Ovary (tissue), 3 donors: ENCODE measurements around the gene AMZ2.
"Not testable (repeated sequence)": the region's sequence is repeated elsewhere in the genome, so short reads cannot be mapped to it uniquely, and the experiment has no call there.

ENCODE experiments used
- EP300 ChIP-seq: sonication (generic); formaldehyde crosslinking; IDR thresholded peaks from one replicate; pipeline ENCODE4 v1.6.1; 2017; ENCODE audit warnings: antibody characterized with exemption
- POLR2A ChIP-seq: fragments of 450-650 bp; IDR thresholded peaks from one replicate; pipeline ENCODE4 v1.6.1; 2017; ENCODE audit warnings: antibody characterized with exemption, mild to moderate bottlenecking, moderate library complexity
- TF ChIP-seq, protein P1 (sequence below), 3 donors: fragments of 450-650 bp in 2 of 3; fragments of 200-600 bp in 1 of 3; IDR thresholded peaks; one replicate each; pipeline versions ENCODE4 v1.5.1 to v1.8.0; 2016 to 2022; ENCODE audit warnings: antibody characterized with exemption in 3 of 3, mild to moderate bottlenecking in 1 of 3
- donor health status: DM: no; HTN: no; CAD: no.

DNA sequence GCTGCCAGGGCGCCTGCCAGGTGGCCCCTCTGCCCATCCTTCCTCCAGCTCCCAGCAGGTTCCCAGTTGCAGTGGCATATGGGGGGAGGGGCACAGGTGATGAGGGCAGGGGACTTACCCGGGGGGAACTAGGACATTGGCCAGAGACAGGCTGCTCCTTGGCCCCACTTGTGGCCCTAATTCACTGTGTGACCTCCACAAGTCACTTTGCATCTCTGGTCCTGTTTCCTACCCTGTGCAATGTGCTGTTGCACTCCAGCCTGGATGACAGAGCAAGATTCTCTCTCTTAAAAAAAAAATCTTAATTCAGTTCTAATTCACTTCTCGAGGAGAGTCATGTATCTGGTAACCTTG is 46.4 kb upstream of the AMZ2 start:
- TF ChIP-seq, protein P1, sequence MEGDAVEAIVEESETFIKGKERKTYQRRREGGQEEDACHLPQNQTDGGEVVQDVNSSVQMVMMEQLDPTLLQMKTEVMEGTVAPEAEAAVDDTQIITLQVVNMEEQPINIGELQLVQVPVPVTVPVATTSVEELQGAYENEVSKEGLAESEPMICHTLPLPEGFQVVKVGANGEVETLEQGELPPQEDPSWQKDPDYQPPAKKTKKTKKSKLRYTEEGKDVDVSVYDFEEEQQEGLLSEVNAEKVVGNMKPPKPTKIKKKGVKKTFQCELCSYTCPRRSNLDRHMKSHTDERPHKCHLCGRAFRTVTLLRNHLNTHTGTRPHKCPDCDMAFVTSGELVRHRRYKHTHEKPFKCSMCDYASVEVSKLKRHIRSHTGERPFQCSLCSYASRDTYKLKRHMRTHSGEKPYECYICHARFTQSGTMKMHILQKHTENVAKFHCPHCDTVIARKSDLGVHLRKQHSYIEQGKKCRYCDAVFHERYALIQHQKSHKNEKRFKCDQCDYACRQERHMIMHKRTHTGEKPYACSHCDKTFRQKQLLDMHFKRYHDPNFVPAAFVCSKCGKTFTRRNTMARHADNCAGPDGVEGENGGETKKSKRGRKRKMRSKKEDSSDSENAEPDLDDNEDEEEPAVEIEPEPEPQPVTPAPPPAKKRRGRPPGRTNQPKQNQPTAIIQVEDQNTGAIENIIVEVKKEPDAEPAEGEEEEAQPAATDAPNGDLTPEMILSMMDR (IDR thresholded peaks at IDR 0.05): not testable (repeated sequence)
- not testable (repeated sequence) for TF ChIP-seq POLR2A, EP300
